Right lobe of liver (tissue), 6 donors: ENCODE results near the gene NPAS1. TPM values are rescaled to one million over a fixed set of nuclear protein-coding genes. Genes with fewer than 3 reads are reported as not detected.
"Not testable (repeated sequence)": the region's sequence is repeated elsewhere in the genome, so short reads cannot be mapped to it uniquely, and the experiment has no call there.

Experiments used
- ATAC-seq, 4 donors: fragments of 200-7000 bp; cut with Tn5 transposase; one replicate each; pipeline ENCODE4 v1.9.1; 2020; ENCODE audit warnings: mild to moderate bottlenecking in 4 of 4, moderate library complexity in 4 of 4
- DNase-seq, 3 donors: peaks; one replicate each; pipeline ENCODE4 v3.0.0-alpha.2; 2020
- H3K27ac ChIP-seq, 3 donors: fragments of 200-600 bp; one replicate each; pipeline ENCODE4 v1.8.0; 2022
- H3K27me3 ChIP-seq, 2 donors: fragments of 200-600 bp; one replicate each; pipeline ENCODE4 v1.8.0; 2022
- H3K36me3 ChIP-seq, 4 donors: fragments of 200-600 bp; sonication (generic) in 1 of 4; one replicate each; pipeline versions ENCODE4 v1.5.1 to v1.8.0; 2017 to 2022; ENCODE audit warnings: control low read depth in 1 of 4
- H3K4me1 ChIP-seq, 4 donors: fragments of 200-600 bp; sonication (generic) in 1 of 4; one replicate each; pipeline versions ENCODE4 v1.5.1 to v1.8.0; 2017 to 2022; ENCODE audit warnings: control low read depth in 1 of 4
- H3K4me3 ChIP-seq, 3 donors: fragments of 200-600 bp; one replicate each; pipeline ENCODE4 v1.8.0; 2022
- H3K9me3 ChIP-seq, 4 donors: fragments of 200-600 bp; sonication (generic) in 1 of 4; one replicate each; pipeline versions ENCODE4 v1.5.1 to v1.8.0; 2017 to 2022; ENCODE audit warnings: control low read depth in 1 of 4
- POLR2A ChIP-seq: fragments of 450-650 bp; IDR thresholded peaks from one replicate; pipeline ENCODE4 v1.6.1; 2017; ENCODE audit warnings: antibody characterized with exemption, mild to moderate bottlenecking
- WGBS: methylation state at CpG from one replicate; pipeline ENCODE4 v1.1.6; 2018; ENCODE audit warnings: low coverage, low lambda C conversion rate; ENCODE audit not compliant: insufficient coverage; ENCODE audit errors: missing lambda C conversion rate; 5-methylcytosine and 5-hydroxymethylcytosine counted together
- intact Hi-C, 2 donors: fragments of 100-400 bp; cut with DNase I; formaldehyde crosslinking; loops; one replicate each; pipeline versions ENCODE4 v1.11.2 to v1.14.1; 2022
- total RNA-seq, 6 experiments: library from RNA; depleted of rRNA in 2 of 6; stranded (reverse); fragments of >200 nt in 2 of 6; fragmentation: NEBNext Ultra II Directional in 3 of 6; extraction: Animal tissue kit (Norgen Biotek cat#: 25700) in 3 of 6; gene quantifications; one replicate each; pipeline versions ENCODE4 v1.1.0 to v1.2.4, GENCODE V29; 2016 to 2023
- TF ChIP-seq, protein P1 (sequence below), 4 donors: fragments of 200-600 bp in 3 of 4; fragments of 450-650 bp in 1 of 4; IDR thresholded peaks; one replicate each; pipeline versions ENCODE4 v1.5.1 to v1.8.0; 2016 to 2022; ENCODE audit warnings: antibody characterized with exemption in 4 of 4, mild to moderate bottlenecking in 2 of 4
- donor health status: DM: no; HTN: yes; CAD: no.
- donor health status: DM: no; HTN: no; CAD: no.
- donor health status: DM: no; HTN: no; CAD: no.
- donor health status: DM: no; HTN: yes; CAD: no.
- donor health status: DM: no; HTN: yes; CAD: no.

Gene NPAS1
- total RNA-seq, 6 experiments from 2014 or later: 1.3 to 1.7 TPM; not detected in 4

DNA sequence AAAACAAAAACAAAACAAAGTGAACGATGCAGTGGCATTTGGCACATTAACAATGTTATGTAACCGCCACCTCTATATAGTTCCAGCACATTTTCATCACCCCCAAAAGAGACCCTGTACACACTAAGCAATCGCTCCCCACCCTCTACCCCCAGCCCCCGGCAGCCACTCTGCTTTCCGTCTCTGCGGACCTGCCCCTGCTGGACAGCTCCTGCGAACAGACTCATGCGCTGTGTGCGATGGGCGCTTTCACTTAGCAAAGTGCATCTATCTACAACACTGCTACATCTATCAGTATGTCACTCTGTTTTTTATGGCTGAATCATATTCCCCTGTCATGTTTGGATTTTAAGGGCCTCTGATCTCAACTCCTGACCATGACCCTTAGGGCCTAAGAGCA lies 53.9 kb downstream of the NPAS1 start:
- DNase-seq: no peak
- H3K27ac ChIP-seq: no peak overlapping the region
- H3K4me1 ChIP-seq: no peaks in the 10 kb centered on the region
- peaks cover 0 to 74% (median 19%) of the 10 kb centered on the region in 4 donors for H3K36me3 ChIP-seq
- H3K4me3 ChIP-seq: no peak overlapping the region
- 92% methylated on average over 2 of the region's 10 CpGs for WGBS
- no peaks in the 10 kb centered on the region for H3K9me3 ChIP-seq
- no peak for ATAC-seq
- no peaks in the 10 kb centered on the region for H3K27me3 ChIP-seq
- TF ChIP-seq POLR2A: no peak
- TF ChIP-seq, protein P1, sequence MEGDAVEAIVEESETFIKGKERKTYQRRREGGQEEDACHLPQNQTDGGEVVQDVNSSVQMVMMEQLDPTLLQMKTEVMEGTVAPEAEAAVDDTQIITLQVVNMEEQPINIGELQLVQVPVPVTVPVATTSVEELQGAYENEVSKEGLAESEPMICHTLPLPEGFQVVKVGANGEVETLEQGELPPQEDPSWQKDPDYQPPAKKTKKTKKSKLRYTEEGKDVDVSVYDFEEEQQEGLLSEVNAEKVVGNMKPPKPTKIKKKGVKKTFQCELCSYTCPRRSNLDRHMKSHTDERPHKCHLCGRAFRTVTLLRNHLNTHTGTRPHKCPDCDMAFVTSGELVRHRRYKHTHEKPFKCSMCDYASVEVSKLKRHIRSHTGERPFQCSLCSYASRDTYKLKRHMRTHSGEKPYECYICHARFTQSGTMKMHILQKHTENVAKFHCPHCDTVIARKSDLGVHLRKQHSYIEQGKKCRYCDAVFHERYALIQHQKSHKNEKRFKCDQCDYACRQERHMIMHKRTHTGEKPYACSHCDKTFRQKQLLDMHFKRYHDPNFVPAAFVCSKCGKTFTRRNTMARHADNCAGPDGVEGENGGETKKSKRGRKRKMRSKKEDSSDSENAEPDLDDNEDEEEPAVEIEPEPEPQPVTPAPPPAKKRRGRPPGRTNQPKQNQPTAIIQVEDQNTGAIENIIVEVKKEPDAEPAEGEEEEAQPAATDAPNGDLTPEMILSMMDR (IDR thresholded peaks at IDR 0.05): no peak
- intact Hi-C loops: loop anchor here in 1 of 2 donors (10.0 kb wide), 1 partner anchor 51 kb away; no protein-coding TSS in a partner anchor

DNA sequence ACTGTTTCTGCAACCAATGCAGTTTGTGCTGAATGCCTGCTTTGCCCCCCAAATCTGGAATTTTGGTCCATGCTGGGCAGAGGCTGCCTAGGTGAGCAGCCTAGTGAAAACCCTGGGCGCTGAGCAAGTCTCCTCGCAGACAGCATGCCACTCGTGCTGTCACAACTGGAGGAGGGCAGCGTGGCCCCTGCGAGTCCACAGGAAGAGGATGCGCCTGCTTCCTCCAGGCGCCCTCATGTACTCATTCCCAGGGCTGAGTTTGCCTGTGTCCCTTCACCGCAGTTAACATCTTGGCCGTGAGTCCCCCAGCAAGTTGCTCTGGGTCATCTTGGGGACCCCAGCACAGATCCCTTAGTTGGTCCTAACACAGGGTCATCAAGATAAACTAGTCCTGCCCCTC lies 55.0 kb downstream of the NPAS1 start:
- Histone ChIP-seq H3K9me3 (no peaks in the 10 kb centered on the region), H3K36me3 (peaks cover 0 to 69% (median 18%) of the 10 kb centered on the region in 4 donors), H3K4me3 (no peak overlapping the region), H3K4me1 (peaks cover 0 to 2% (median 1%) of the 10 kb centered on the region in 4 donors), H3K27me3 (no peaks in the 10 kb centered on the region), H3K27ac (no peak overlapping the region)
- TF ChIP-seq, protein P1 (IDR thresholded peaks at IDR 0.05): no peak
- TF ChIP-seq POLR2A: no peak
- intact Hi-C loops: loop anchor here in 1 of 2 donors (10.0 kb wide), 1 partner anchor 50 kb away; no protein-coding TSS in a partner anchor
- ATAC-seq (no peak), DNase-seq (no peak)
- WGBS: 69% methylated on average over 4 of the region's 9 CpGs

DNA sequence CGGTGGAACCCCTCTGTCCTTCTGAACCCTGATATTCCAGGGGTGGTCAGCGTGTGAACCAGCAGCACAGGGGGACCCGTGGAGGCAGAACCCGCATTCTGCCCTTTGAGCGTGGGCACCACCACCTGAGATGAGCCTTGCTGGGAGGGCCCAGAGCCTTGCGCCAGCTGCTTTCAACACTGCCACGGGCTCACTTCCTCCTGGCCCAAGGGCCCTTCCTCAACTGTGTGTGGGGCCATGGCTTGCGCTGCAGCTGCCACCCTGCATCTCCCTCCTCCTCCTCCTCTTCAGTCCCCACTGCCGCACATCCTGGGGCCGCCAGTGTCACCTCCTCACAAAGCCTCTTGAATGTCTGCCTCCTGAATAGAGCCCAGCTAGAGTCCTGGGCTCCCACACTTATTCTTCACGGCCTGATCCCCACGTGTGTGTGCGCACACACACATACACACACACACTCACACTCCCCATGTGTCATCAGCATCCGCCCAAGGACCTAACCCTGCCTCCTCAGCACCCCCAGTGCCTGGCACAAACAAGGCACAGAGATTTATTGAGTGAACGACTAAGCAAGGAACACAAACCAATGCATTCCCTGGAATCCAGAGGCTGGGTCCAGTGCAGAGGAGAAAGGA lies 55.7 kb downstream of the NPAS1 start:
- TF ChIP-seq, protein P1 (IDR thresholded peaks at IDR 0.05): no peak
- no peak for TF ChIP-seq POLR2A
- no peaks in the 10 kb centered on the region for H3K27me3 ChIP-seq
- H3K4me1 ChIP-seq: peaks cover 0 to 6% (median 3%) of the 10 kb centered on the region in 4 donors
- H3K27ac ChIP-seq: no peak overlapping the region
- 13% methylated on average over 3 of the region's 15 CpGs for WGBS
- H3K4me3 ChIP-seq: no peak overlapping the region
- ATAC-seq: peak in 3 of 4 donors; percentile 12 to 33 (median 24)
- intact Hi-C loops: loop anchor here in 1 of 2 donors (10.0 kb wide), 1 partner anchor 50 kb away; no protein-coding TSS in a partner anchor
- no peak for DNase-seq
- H3K36me3 ChIP-seq: peaks cover 0 to 69% (median 15%) of the 10 kb centered on the region in 4 donors
- no peaks in the 10 kb centered on the region for H3K9me3 ChIP-seq

DNA sequence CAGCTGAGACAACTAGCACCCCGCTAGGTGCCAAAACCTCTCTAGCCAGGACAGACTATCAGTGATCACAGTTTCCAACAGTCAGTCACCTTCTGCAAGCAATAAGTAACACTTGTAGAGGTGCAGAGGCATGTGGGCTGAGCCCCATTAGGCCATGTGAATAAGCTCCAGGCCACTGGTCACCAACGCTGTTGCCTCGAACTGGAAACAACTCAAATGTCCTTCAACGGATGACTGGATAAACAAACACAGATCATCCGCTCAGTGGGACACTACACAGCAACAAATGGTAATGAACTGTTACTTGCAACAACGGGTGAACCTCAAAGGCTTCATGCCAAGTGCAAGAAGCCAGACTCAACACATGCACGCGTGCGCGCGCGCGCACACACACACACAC lies 56.3 kb downstream of the NPAS1 start:
- Histone ChIP-seq H3K36me3 (peaks cover 0 to 68% (median 13%) of the 10 kb centered on the region in 4 donors), H3K4me3 (no peak overlapping the region), H3K27me3 (no peaks in the 10 kb centered on the region), H3K9me3 (no peaks in the 10 kb centered on the region), H3K4me1 (peaks cover 0 to 6% (median 3%) of the 10 kb centered on the region in 4 donors), H3K27ac (no peak overlapping the region)
- 57% methylated on average over 12 of the region's 13 CpGs for WGBS
- no peak for ATAC-seq
- no peak for DNase-seq
- TF ChIP-seq POLR2A: no peak
- TF ChIP-seq, protein P1 (IDR thresholded peaks at IDR 0.05): no peak
- intact Hi-C loops: loop anchor here in 1 of 2 donors (10.0 kb wide), 1 partner anchor 49 kb away; no protein-coding TSS in a partner anchor

DNA sequence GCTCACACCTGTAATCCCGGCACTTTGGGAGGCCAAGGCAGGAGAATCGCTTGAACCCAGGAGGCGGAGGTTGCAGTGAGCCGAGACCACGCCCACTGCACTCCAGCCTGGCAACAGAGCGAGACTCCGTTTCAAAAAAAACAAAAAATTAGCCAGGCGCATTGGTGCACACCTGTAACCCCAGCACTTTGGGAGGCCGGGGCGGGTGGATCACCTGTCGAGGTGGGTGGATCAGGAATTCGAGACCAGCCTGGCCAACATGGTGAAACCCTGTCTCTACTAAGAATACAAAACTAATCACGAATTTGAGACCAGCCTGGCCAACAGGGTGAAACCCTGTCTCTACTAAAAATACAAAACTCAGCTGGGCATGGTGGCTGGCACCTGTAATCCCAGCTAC lies 58.7 kb downstream of the NPAS1 start:
- H3K4me3 ChIP-seq, H3K27ac ChIP-seq, H3K27me3 ChIP-seq, H3K4me1 ChIP-seq, ATAC-seq, DNase-seq, H3K9me3 ChIP-seq: not testable (repeated sequence)
- H3K36me3 ChIP-seq: peaks cover 0 to 76% (median 18%) of the 10 kb centered on the region in 4 donors
- intact Hi-C loops: loop anchor here in 1 of 2 donors (10.0 kb wide), 1 partner anchor 46 kb away; no protein-coding TSS in a partner anchor
- WGBS: 93% methylated on average over 6 of the region's 13 CpGs
